GM19438 (cell line): ENCODE measurements around the gene OLFML2A.
"Not testable (repeated sequence)": the region's sequence is repeated elsewhere in the genome, so short reads cannot be mapped to it uniquely, and the experiment has no call there.

Experiments used
- ATAC-seq: cut with Tn5 transposase; IDR thresholded peaks from one replicate; pipeline ENCODE4 v1.9.1; 2021; ENCODE audit warnings: low read depth; ENCODE audit not compliant: unreplicated experiment

Gene OLFML2A

GRCh38 chr9:124776954-124777648 lies at the start of gene OLFML2A:
Gene OLFML2A, plus strand, starts transcription at chr9:124777133. Its CDS starts 138 bp downstream, at chr9:124777271.
- no peak for ATAC-seq

DNA sequence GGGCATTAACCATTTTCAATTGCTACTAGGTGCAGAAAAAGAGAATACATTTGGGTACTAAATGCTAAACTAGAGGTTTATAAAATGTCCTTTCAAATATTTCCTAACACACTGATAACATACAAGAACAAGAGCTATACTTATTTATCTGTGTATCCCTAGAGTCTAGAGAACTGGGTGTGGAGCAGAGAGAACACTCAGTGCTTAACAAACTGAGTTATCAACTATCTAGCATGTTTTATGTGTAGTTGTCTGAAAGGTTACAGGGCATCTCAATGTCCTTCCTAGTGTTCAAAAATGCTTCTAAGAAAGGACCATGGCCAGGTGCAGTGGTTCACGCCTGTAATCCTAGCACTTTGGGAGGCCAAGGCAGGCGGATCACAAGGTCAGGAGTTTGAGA lies 46.2 kb upstream of the OLFML2A start:
- no peak for ATAC-seq

GRCh38 chr9:124733964-124734740 lies 42.8 kb upstream of the OLFML2A start:
- no peak for ATAC-seq

- ATAC-seq = not testable (repeated sequence)
These were observed 42.2 kb upstream of the OLFML2A start for GRCh38 chr9:124734741-124735083.

DNA sequence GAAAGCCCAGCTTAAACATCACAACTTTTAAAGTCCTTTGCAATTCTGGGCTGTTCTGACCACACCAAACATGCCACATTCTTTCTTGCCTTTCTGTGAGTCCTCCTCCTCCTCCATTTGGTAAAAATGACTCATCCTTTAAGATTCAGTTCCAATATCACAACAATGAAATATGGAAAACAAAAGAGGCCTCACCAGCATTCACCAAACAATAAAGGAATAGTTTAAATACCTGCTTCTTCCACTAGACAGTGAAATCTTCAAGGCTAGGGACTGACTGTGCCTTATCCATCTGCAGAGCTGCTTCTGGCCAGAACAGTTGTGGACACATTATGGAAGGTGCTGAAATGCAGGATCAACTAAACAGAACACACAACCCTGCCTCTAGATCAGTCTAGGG lies 41.8 kb upstream of the OLFML2A start:
- ATAC-seq = no peak

DNA sequence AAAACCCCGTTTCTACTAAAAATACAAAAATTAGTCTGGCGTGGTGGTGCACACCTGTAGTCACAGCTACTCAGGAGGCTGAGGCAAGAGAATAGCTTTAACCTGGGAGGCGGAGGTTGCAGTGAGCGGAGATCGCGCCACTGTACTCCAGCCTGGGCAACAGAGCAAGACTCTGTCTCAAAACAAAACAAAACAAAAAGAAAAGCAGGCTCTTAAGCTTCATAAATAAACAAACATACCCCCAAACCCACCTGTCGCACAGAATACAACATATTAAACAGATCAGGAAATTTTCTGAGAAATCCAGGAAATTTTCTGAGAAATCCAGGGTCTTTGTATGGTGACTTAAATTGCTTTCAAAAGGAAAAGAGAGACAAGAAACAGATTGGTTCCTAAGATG lies 38.9 kb upstream of the OLFML2A start:
- ATAC-seq = not testable (repeated sequence)

GRCh38 chr9:124739360-124739759 lies 37.6 kb upstream of the OLFML2A start:
- ATAC-seq = no peak

DNA sequence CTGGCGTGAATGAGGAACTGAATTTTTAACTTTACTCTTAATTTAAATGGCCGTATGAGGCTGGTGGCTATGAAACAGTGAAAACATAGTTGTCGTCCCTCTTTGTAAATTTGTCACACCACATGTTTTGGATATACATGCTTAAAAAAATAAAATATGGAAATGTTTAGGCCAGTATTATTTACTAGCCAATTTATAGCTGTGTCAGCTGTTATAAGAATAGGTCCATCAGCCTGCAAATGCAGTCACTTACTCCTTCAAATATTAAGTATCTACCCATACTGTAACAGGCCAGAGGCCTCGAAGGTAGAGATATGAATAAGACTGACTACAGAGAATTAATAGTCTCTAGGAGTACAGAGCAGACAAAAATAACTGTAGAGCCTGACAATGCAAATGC lies 35.8 kb upstream of the OLFML2A start:
- no peak for ATAC-seq

DNA sequence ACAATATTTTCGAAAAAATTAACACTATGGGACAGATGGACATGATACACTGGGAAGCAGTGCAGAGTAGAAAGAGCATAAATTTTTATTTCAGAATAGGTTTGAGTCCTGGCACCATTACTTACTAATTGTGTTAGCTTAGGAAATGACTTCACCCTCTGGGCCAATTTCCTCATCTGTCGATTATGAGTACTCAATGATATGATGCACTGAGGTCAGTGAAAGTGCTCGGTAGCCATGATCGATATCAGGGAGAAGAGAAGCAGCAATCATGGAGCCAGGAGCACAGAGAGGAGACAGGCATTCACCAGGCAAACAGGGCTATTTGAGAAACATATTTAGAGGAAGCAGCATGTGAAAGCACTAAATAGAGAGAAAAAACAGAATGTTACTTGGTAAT lies 35.3 kb upstream of the OLFML2A start:
- no peak for ATAC-seq

GRCh38 chr9:124742940-124743339 lies 34.0 kb upstream of the OLFML2A start:
- no peak for ATAC-seq

GRCh38 chr9:124743686-124744348 lies 33.1 kb upstream of the OLFML2A start:
- no peak for ATAC-seq

DNA sequence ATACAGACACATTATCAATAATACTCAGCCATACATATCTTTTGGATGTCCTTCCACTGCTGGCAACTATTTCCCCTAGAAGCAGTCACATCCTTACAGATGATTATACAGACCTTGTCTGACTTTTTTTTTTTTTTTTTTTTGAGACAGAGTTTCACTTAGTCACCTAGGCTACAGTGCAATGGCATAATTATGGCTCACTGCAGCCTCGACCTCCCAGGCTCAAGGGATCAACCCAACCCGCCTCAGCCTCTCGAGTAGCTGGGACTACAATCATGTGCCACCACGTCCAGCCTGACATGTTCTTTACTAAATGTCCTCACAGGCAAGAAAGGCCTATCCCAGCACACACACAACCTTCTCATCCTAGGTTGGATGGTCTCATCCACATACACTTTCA lies 29.9 kb upstream of the OLFML2A start:
- ATAC-seq = no peak

- ATAC-seq = no peak
These were observed 27.6 kb upstream of the OLFML2A start for GRCh38 chr9:124749284-124749683.

GRCh38 chr9:124749781-124750180 lies 27.2 kb upstream of the OLFML2A start:
- no peak for ATAC-seq

DNA sequence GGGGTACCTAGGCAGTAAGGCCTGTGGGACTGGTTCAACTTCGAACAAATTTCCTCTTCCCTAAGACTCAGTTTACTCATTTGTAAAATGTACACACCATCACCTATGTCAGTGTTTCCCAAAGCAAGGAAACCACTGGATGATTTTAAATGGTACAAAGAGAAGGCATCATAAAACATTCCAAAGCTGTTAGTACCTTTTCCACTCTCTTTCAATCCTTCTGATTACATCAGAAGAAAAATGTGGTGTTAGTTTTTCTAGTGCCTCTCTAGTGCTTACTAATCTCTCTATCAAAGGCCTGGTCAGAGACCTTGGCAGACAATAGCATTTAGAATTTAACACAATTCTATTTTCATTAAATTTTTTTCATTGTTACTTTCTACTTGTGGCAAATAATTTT lies 24.0 kb upstream of the OLFML2A start:
- ATAC-seq = no peak

DNA sequence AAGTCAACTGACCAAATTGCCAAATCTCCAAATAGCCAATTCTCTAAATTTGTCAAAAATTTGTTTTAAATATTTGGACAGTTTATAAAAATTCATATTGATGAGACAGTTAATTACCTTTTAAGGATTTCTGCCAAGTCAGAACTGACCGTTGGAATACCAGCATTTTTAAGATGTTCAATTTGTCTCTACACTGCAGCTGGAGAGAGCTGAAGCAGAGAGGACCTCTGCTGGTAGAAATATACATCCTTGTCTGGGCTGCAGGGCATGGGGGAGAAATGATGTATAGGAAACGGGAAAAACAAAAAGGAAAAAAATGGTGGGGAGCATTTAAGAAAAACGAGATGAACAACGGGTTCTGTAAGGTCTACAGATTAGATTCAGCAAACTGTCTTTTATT lies 22.6 kb upstream of the OLFML2A start:
- no peak for ATAC-seq

GRCh38 chr9:124755061-124755460 lies 21.9 kb upstream of the OLFML2A start:
- no peak for ATAC-seq

- no peak for ATAC-seq
These were observed 20.9 kb upstream of the OLFML2A start for GRCh38 chr9:124756011-124756410.

DNA sequence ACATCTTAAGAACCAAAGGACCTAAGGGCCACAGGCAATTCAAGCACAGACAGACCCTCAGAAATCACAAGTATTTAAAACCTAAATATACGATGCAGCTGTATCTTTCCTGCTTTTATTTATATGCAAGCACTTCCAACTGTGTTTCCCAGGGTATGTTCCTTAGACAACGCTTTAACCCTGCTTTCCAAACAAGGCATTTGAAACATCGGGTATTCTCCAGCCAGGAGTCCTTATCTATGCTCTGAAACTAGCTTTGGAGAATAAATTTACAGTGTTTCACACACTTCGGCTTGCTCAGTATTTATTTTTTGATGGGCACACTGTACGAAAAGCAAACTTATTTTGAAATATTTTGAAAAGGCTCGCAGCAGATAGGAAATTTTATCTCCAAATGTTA lies 19.3 kb upstream of the OLFML2A start:
- no peak for ATAC-seq

DNA sequence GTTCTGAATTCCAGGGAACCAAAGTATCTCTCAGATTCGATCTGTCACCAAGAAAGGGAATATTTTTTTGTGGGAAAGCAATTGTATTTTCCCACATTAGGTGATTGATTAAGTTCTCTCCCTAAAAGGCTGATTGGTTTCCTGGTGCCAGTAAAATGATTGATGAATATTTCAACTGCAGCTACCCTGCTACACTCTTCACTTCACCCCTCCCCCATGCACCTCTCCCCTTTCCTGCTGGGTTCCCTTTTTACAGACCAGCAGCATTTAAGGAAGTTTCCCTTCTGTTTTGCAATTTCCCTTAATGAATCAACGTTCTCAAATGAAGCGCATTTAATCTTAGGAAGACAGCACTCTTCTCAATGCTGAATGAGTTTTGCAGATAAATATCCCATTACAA lies 18.9 kb upstream of the OLFML2A start:
- no peak for ATAC-seq

- no peak for ATAC-seq
These were observed 18.2 kb upstream of the OLFML2A start for GRCh38 chr9:124758691-124759090.

- no peak for ATAC-seq
These were observed 17.6 kb upstream of the OLFML2A start for GRCh38 chr9:124759327-124759726.
